ENCODE data around the gene DGKD.

DGKD gene

DNA sequence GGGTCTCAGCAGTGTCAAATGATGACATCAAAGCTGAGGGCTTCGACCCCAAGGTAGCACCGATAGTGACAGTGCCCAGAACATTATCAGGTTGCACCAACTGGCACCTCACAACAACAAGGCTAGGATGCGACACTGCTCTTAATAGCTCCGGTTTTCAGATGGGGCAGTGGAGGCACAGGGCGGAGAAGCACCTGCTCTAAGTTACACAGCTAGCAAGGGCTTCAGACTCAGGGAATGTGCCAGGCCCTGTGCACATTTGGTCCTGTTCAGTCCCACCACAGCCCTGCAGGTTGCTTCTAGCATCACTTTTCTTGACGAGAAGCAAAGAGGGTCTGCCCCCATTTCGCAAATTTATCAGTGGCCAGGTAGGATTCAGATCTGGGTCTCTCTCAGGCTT is 74.1 kb downstream of the DGKD start:
- peak; percentile 21 for DNase-seq (ENCODE audit: low spot score)

DNA sequence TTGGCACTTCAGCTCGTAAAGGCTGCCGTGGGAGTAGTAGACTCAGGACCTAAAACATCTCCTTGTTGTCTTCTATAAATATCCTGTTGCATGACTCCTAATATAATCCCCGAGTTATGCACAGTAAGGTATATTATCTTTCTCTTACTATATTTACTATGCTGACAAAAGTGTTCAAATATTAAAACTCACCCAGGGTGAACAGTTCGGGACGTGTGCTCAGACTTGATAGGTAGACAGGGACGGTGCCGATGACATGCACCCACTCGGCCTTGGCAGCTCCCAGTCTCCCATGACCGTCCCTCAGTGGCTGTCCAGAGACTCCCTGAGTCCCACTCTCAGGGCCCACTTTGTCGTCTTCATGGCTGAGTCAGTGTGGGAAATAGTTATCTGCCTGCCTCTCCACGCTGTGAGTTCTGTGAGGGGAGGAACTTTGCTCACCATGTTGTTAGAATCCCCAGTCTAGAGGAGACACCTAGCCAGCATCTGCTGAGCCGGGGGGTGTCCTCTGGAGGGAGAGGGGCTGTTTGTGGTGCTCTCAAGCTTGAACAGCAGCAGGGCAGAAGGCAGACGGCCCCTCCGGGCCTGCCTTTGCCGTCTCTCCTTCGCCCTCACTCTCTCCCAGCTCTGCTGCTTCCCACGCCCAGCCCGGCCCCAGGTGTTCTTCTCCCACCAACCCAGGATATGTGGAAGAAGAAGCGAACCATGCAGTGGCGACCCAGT is 75.0 kb downstream of the DGKD start:
- DNase-seq (ENCODE audit: low spot score): peak; percentile 30

DNA sequence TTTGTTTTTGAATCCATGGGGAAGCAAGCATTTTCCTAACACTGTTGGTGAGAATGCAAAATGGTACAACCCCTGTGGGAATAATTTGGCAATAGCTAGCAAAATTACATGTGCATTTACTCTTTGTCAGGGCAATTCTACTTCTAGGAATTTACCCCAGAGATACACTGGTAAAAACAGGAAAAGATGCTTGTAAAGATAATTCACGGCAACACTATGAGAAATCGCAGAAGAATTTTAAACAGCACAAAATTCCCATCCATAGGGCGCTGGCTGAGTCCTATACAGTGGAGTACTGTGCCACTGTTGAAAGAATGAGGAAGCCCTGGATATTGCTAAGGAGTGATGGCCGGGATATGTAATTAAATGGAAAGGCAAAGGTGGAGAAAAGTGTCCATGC is 75.8 kb downstream of the DGKD start:
- DNase-seq (ENCODE audit: low spot score): peak; percentile 1

DNA sequence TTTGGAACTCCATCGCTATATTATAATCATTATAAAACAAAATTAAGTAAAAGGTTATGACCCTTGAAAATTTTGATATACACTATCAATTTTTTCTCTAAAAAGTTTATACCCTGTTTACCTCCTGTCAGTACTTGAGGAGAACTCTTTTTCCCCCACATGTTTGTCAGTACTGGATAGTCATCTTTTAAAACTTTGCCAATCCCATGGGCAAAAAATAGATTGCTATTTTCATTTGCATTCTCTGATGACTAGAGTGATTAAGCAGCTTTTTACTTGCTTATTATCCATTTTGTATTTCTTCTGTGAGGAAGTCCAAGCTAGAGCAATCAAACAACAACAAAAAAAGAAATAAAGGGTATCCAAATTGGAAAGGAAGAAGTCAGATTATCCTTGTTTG is 76.4 kb downstream of the DGKD start:
- no peak for DNase-seq (ENCODE audit: low spot score)

DNA sequence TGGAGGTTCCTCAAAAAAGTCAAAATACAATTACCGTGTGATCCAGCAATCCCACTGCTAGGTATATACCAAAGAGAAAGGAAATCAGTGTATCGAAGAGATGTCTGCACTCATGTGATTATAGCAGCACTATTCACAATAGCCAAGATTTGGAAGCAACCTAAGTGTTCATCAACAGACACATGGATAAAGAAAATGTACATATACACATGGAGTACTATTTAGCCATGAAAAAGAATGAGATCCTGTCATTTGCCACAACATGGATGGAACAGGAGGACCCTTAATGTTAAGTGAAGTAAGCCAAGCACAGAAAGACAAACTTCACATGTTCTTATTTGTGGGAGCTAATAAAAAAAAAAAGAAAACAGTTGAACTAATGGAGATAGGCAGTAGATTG is 78.7 kb downstream of the DGKD start:
- DNase-seq (ENCODE audit: low spot score): no peak

DNA sequence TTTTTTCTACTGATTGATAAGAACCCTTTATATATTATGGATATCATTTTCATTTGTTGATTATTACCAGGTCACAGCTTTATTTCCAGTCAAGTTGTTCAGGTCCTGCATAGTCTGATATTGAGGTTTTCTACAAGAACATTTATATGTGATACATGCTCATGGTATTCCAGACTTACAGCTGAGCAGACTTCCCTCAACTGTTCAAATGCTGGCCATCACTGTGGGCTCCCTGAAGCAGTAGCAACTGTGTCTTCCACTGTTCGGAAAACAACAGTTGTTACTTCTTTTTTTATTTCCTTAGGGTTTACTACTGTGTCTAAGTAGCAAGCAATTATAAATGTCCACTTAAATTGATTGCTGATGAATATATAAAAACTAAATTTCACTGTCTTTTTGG is 79.5 kb downstream of the DGKD start:
- DNase-seq (ENCODE audit: low spot score): no peak

DNA sequence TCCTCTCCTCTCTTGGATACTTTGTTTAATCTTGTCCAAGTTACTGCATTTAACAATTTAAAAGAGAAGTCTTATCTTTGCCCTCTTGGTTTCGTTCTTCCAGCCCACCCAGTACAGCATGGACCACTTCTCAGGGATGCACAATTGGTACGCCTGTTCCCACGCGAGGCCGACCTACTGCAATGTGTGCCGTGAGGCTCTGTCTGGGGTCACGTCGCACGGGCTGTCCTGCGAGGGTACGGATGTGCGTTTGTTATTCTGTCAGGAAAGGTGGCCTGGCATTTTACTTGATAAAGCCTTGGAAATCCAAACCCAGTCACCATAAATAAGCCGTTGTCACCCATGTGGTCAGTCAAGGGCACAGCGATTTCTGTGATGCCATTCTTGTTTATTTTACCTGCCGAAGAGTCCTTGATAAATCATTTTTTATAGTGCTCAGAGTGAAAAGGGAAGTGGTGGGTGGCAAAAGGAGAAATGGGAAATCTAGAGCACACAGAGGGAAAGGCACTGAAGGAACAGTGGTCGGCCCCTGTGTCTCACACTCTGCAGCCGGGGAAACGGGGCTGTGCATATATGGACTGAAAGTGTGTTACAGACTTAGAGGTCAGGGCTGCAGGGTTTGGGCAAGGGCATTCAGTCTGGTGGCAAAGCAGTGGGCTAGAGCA is 80.5 kb downstream of the DGKD start:
- DNase-seq (ENCODE audit: low spot score): peak; percentile 16

DNA sequence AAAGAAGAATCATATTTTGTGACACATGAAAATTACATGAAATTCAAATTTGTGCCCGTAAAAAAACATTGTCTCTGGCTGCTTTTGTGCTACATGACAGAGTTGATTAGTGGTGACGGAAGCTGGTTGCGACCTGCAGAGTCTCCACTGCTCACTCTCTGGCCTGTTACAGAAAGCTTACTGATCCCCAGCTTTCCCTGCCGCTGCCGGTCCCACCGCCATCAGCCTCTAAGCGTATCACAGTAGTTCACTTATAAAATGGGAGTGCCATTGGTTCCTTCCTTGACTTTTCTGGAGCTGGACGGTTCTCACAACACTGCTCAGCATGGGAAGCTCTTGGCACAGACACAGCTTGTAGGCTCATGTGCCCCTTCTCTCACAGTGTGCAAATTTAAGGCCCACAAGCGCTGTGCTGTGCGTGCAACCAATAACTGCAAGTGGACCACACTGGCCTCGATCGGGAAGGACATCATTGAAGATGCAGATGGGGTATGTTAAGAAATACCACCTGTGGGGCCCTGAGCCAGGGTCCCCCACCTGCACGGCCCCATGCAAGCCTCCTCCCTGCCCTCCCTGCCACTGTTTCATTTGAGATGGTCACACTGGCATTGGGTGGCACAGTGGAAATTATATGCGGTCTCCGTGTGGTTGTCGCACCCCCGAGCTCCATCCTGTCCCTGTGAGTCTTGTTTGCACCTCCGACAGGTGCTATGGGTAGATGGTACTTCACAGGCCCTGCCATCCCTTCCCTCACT is 81.3 kb downstream of the DGKD start:
- DNase-seq (ENCODE audit: low spot score): peak; percentile 30

DNA sequence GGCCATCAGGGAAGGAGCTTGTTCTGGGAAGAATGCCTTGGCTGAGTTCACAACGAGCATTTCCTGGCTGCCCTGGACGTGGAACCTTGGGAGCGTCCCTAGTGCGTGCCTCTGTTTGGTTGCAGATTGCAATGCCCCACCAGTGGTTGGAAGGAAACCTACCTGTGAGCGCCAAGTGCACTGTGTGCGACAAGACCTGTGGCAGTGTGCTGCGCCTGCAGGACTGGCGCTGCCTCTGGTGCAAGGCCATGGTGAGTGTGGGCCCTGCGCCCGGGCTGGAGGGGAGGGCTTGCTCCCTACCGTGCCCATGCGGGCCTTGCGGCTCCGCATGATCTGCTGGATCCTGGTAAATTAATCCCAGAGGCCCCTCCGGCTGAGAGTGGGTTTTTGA is 81.9 kb downstream of the DGKD start:
- no peak for DNase-seq (ENCODE audit: low spot score)

DNA sequence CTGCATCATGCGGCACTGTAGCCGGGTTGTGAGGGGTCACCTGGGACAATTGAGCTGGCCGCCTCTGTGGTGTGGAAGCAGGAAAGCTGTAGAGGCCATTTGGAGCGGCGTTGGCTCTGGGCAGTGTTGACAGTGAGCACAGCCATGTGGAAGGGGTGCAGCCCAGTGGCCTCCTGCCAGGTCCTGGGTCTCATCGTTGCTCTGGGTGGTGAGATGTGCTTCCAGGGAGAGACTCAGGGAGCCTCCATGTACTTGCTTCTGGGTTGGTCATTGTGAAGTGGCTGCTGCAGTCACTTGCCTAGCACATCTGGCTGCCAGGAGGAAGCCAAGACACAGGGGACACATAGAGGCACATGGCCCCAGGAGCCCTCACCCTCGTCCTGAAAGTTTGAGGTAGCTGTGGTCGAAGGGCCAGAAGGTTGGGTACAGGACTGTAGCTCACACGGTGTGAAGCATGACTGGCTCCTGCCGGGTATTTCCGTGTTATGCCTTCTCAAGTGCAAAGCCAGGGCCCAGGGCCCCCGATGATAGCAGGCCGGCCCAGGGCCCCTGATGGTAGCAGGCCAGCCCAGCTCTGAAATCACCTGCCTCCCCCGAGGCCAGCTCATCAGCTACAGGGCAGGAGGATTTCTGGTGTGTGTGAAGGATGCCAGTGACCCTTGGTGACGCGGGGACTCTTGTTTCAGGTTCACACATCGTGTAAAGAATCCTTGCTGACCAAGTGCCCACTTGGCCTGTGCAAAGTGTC is 82.6 kb downstream of the DGKD start:
- no peak for DNase-seq (ENCODE audit: low spot score)

DNA sequence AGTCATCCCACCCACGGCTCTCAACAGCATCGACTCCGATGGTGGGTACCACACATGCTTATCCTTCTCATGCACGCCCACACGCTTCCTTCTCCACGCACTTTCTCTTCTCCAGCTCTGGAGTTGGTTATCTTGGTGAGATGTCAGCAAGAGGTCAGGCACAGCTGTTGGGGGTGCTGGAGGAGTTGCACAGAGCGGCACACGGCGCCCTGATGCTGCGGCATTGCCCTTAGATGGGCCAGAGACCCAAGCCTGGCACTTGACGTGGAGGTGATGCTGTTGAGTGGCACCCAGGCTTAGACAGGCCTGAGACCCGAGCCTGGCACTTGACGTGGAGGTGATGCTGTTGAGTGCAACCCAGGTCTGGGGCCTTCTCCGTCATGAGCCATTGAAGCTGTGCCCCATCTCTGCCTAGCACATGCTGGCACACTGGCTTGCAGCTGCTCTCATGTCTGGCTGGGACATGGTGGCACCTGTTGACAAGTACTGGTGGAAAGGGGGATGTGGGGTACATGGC is 83.2 kb downstream of the DGKD start:
- DNase-seq (ENCODE audit: low spot score): no peak

DNA sequence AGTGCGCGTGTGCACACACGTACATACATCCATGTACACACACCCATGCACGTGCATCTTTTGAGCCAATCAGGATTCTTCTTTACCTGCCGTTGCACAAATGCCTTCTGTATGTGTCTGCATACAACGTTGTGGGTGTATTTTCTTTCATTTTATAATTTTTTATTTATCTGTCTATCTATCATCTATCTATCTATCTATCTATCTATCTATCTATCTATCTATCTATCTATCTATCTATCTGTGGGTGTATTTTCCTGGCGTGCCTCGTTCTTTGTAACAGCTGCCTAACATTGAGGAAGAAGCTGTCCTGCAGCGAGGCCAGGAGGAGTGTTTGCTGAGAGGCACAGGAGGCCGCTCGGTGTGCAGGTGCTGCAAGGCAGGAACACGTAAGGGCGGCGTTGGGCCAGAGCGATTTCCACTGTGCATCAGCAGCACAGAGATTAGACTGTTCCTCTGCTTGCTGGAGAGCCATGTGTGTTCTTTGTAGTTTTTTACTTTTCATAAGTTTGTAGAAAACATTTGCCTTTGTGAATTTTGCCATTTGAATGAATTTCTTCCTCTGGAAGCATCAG is 84.4 kb downstream of the DGKD start:
- no peak for DNase-seq (ENCODE audit: low spot score)

DNA sequence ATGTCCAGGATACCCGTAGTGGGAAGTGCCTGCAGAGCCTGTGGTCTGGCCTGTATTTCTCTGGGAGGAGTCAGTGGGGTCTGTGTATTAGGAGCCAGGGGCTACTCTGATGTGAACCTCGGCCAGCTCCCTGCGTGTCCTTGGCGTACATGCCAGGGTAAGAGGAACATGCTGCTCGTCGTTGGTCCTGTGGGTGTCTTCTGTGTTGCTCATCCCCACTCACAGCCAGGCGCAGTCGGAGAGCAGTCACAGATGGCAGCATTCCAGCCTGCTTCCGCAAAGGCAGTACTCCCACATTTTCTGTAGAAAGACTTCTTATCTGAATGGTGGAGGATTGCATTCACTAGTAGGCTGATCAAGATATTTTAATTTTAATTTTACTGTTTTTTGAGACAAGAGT is 84.9 kb downstream of the DGKD start:
- no peak for DNase-seq (ENCODE audit: low spot score)

DNA sequence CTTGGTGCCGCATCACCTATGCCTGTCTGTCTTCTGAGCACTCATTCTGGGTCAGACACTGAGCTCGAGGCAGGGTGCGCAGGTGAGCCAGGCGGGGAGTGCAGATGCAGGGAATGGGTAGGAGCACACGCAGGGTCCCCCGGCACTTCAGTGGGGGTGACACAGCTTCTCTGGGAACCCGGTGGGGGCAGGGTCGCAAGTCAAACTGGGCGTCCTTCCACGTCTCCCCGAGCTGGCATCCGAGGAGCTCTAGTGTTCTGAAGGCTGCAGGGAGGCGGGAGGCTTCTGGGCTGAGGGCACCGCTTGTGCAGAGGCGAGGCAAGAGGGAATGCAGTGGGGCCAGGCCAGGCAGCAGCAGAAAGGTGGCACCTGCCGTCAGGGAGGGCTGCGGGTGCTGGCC is 86.0 kb downstream of the DGKD start:
- DNase-seq (ENCODE audit: low spot score): no peak

DNA sequence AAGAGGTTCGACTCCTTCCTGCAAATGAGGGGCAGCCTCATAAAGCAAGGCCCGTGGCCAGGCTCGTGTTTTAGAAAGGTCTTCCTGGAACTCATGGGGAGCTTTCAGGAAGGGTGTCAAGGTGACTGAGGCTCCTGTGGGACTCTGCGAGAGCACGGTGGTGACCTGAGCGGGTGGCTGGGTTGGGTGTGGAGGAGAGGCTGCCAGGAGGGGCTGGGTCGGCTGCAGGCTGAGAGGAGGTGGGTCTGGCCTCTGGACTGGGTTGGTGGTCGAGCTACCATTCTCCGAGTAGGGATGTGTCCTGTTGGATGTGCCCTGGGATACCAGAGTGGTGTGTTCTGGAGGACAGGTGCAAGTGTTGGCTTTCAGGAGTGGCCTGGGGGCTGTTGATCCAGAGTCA is 86.4 kb downstream of the DGKD start:
- no peak for DNase-seq (ENCODE audit: low spot score)

DNA sequence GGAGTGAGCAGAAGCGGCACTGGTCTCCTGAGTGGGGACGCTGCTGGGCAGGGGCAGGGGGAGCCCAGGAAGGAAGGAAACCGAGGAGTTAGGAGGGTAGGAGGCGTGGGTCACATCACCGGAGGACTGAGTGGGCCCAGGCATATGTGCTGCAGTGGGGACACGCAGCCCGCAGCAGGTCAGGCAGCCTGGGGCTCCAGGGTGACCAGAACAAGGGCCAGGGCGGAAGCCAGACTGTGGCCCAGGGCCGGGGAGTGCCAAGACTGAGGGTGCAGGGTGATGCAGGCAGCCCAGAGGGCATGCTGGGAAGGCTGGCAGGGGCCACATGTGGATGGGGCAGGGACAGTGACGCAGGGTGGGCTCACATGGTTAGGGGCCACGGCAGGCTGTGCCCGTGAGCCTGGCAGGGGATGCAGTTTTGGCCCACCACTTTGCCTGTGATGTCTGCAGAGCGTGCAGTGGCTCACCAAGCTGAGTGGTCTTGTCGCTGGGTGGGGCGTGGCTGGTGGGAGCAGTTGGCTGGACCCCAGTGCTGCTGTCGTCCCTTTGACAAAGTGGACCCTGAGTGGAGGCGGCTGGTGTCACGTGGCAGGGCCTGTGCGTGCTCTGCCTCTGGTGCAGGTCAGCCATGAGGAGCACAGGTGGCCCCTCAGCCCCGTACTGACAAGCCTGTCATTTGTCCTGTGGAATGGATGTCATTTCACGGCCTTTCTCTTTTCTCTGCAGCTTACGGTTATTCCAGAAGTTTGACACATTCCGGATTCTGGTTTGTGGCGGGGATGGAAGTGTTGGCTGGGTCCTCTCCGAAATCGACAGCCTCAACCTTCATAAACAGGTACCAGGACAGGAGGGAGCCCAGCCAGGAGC is 87.1 kb downstream of the DGKD start:
- no peak for DNase-seq (ENCODE audit: low spot score)

DNA sequence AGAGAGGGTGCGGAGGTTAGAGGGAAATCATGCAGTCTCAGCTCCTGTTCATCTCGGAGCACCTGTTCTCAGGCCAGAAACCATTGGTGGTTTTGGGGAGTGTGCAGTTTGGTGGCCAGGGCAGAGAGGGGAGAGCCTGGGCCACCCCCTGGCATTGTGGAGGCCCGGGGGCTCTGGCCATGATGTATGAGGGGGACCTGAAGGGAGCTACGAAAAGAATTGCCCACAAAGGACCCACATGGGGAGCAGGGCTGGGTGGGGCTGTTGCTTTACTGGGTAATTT is 87.7 kb downstream of the DGKD start:
- DNase-seq (ENCODE audit: low spot score): no peak

DNA sequence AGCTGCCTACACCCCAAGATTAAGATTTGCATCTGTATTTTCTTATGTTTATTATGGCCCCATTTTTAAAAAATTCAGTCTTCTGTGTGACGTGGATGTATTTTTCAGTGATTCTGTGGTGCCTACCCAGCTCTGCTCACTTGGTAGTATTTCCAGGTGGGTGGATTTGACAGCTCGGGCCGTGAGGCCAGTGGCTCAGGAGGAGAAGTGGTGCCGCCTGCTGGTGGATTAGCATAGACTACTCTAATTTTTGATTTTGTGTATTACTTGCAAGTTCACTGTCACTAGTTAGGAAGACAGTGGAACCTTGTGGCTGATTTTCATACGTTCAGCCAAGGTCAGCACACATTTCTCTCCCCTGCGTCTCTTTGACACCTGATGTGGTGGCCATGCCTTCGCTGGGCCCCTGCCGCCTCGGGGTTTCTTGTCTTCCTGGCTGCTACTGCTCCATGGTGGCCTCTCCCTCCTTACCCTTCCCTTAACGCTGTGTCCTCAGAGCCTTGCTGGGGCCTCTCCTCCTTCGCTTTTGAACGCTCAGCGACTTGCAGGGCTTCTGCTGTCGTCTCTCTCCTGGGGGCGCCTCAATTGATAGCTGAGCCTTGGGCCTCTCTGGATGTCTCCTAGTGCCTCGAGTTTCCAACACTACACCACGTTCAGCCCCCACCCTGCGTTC is 89.4 kb downstream of the DGKD start:
- DNase-seq (ENCODE audit: low spot score): peak; percentile 70

DNA sequence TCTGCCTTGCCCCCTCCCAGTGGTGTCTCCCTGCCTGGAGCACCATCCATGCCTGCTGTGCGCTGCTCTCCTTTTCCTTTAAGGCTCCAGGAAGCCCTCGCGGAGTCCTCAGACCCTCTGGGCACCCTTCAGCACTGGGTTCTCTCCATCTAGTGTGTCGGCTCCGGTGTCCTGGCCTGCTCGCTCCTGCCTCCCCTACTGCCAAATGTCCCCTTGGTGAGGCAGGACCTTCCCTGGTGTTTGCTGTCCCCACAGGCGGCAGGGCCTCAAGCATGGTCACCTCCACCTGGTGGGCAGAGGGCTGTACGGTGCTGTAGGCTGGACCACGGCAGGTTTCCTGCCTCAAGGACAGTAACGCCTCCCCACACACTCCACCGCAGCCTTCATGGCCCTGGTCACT is 90.2 kb downstream of the DGKD start:
- no peak for DNase-seq (ENCODE audit: low spot score)

DNA sequence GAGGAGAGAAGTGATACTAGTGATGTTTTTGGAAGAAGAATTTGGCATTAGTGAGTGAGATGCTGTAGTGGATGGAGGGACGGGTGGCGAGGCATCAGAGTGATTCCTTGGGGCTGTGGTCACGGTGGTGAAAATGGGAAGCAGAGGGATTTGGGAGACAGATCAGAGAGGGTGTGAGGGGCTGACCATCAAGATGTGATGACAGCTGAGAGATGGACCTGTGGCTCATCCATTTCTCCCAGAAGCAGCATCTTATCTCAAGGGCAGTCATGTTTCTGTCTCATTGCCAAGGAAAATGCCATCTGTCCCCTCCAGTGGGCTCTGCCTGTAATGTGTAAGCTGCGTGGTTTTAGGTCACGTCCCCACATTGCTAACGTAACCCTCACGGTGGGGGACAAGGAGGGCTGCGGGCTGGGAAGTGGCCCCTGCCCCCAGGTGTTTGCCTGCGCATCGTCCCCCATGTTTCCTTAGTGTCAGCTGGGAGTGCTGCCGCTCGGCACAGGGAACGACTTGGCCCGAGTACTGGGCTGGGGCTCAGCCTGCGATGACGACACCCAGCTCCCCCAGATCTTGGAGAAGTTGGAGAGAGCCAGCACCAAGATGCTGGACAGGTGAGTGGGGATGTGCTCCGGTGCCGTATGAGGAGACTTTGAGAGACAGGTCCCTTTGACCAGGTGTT is 91.0 kb downstream of the DGKD start:
- DNase-seq (ENCODE audit: low spot score): no peak

All from ecto neural progenitor cell (in vitro differentiated cells).